ENCODE measurements around the gene RAMP1.

The RAMP1 gene

DNA sequence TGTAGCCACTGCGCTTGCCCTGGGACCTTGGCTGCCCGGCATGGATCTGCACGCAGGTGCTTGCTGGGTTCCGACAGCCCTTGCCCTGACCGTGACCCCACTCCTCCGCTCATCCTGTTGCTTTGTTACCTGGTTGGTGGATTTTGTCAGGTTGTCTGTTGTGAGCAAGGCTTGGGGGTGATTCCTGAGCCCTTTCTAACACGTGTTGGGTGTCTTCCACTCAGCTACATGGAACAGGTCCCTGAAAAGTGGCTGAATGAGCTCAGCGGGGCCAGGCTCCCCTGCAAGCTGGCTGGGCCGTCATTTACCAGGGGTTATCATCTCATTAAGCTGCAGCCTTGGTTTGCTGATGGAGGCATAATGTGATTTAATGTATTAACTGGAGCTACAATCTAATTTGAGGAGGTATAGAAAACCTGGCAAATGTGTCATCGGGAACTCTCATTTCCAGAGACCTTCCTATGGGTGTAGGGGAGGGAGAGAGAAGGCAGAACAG is 24.6 kb downstream of the RAMP1 start:
- TF ChIP-seq, protein P1, sequence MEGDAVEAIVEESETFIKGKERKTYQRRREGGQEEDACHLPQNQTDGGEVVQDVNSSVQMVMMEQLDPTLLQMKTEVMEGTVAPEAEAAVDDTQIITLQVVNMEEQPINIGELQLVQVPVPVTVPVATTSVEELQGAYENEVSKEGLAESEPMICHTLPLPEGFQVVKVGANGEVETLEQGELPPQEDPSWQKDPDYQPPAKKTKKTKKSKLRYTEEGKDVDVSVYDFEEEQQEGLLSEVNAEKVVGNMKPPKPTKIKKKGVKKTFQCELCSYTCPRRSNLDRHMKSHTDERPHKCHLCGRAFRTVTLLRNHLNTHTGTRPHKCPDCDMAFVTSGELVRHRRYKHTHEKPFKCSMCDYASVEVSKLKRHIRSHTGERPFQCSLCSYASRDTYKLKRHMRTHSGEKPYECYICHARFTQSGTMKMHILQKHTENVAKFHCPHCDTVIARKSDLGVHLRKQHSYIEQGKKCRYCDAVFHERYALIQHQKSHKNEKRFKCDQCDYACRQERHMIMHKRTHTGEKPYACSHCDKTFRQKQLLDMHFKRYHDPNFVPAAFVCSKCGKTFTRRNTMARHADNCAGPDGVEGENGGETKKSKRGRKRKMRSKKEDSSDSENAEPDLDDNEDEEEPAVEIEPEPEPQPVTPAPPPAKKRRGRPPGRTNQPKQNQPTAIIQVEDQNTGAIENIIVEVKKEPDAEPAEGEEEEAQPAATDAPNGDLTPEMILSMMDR (IDR thresholded peaks at IDR 0.05; ENCODE audit: borderline replicate concordance, insufficient read depth, low read depth, low read length) = no peak
- H3K4me3 ChIP-seq (ENCODE audit: low read depth, low read length) = no peak overlapping the region

DNA sequence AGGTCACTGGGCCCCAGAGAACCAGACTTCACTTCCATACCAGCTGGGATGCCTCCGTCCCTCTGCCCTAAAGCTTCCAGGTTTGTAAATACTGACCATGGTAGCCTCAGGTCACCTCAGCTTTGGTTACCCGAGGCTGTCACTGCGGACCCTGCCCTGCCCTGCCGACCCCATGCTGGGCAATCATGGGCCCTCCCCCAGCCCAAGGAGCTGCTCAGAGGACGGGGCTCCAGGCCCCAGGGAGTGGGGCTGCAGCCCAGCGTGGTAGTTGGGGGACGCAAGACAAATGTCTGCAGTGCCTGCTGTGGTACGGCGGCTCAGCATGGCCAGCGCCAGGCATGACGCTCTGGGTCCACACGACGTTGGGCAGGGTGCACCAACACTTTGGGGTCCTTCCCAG is 25.3 kb downstream of the RAMP1 start:
- no peak overlapping the region for H3K4me3 ChIP-seq (ENCODE audit: low read depth, low read length)
- TF ChIP-seq, protein P1 (IDR thresholded peaks at IDR 0.05; ENCODE audit: borderline replicate concordance, insufficient read depth, low read depth, low read length) = no peak

DNA sequence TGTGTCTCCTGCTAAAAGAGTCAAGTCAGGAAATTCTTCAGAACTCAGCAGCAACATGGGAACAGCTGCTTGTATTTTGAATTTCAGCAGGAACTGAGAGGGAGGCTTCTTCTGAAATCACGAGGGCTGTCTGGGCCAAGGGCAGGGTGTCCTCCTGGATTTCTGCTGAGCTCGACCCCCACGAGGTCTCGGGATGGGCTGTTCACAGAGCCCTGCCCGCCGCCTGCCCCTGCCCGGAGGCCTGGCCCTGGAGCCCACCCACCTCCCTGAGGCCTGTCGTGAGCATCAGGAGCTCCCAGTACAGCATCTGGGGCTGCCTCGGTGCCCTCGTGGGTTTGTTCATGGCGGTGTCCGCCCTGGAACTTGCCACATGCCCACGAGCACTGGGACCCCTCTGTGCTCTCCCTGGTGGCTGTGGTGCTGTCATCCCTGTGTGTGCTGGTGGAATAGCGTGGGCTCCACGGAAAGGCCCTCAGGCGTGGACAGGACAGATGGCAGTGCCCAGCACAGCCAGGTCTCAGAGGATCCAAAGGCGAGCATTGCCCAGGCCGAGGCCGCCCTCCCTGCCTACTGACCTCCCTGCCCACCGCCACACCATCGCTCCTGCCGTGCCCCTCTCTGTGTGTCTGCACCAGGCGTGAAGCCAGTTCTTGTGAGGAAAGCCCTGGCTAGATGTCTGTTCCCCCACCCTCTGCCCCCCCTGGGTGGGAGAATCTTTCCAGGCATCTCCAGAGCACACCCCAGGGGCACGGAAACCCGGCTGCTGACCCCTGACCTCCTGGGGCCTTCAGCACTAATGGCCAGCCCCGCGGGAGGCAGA is 25.9 kb downstream of the RAMP1 start:
- TF ChIP-seq, protein P1 (IDR thresholded peaks at IDR 0.05; ENCODE audit: borderline replicate concordance, insufficient read depth, low read depth, low read length) = no peak
- H3K4me3 ChIP-seq (ENCODE audit: low read depth, low read length) = no peak overlapping the region

DNA sequence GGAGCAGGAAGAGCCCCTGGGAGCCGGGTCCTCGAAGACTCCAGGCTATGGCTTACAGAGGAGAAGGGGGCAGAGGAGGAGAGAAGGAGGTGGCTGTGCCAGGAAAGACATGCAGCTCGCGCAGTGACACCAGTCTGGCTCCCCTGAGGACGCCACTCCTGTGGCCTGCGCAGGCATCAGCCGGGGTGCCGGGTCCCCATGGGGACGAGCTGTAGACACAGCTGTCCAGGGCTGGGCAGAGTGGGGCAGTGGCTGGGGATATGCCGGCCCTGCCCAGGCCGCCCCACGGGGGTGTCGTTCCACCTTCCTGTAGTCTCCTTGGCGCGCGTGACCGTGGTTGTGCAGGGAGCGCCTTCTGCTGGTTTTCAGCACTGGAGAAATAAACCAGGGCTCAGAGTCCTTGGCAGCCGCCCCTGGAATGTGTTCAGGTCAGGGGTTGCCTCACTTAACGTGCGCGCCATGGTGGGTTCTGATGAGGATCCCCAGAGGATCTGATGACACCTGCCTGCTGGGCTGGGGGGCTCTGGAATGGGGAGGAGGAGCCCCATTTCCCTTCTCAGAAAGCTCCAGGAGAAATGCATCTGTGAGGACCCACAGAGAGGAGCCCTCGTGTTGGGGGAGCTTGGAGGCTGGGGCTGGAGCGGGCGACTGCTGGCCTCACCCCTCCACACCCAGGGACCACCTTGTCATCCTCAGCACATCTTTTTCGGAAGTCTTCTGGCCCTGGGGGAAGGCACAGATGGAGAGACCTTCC is 26.7 kb downstream of the RAMP1 start:
- H3K4me3 ChIP-seq (ENCODE audit: low read depth, low read length) = no peak overlapping the region
- TF ChIP-seq, protein P1 (IDR thresholded peaks at IDR 0.05; ENCODE audit: borderline replicate concordance, insufficient read depth, low read depth, low read length) = no peak

DNA sequence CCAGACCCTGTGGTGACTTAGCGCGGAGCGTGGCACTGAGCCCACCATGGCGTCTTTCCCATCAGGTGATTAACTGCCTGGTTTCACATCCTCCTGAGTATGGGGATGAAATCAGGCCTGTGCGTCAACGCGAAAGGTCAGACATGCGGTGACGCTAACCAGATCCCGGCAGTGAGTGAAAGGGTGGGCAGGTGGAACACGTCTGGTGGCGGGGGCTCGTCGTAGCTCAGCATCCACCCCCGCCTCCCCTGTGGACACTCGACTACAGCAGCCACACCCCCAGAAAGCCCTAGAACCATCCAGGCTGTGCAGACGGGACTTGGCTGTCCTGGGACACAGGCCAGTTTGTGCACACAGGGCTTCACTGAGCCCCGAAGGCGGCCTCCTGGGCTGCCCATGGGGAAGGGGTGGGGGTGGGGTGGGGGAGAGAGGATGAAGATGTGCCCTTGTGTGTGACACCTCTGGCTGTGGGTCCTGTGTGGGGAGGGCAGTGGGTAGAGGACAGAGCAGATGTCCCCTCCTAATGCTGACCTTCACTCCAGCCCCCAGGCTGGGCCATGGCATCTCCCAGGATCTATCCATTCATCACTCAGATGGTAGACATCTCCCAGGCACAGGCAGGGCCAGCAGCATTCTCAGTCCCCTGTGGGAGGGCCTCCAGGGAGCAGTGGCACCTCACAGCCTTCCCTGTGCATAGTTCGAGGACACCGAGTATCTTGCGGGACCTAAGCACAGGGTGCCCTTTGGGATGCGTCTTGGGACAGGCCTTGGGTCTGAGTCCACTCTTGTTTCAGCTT is 27.5 kb downstream of the RAMP1 start:
- TF ChIP-seq, protein P1 (IDR thresholded peaks at IDR 0.05; ENCODE audit: borderline replicate concordance, insufficient read depth, low read depth, low read length) = no peak
- no peak overlapping the region for H3K4me3 ChIP-seq (ENCODE audit: low read depth, low read length)

DNA sequence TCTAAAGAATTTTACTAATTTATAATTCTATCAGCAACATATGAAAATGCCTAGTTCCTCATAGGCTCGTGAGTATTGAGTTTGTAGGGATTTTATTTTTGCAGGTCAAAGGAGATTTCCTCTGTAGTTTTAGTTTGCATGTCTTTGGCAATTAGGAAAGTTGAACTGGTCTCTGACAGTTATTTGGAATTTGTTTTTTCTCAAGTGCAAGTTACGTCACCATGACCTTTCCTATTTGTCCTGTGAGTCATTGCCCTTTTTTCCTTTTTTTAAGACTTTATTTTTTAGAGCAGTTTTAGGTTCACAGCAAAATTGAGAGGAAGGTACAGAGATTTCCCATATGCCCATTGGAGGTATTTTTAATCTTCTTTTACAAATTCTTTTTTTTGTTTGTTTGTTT is 29.0 kb downstream of the RAMP1 start:
- TF ChIP-seq, protein P1 (IDR thresholded peaks at IDR 0.05; ENCODE audit: borderline replicate concordance, insufficient read depth, low read depth, low read length) = no peak
- no peak overlapping the region for H3K4me3 ChIP-seq (ENCODE audit: low read depth, low read length)
